HTERT RPE-1 (cell line): Measurements from ENCODE around the gene BACH1.

Source experiments
- in situ Hi-C: fragments of 300-500 bp; cut with MboI; formaldehyde crosslinking; loops from 4 replicates; pipeline ENCODE4 v1.14.3; 2020; ENCODE audit warnings: low sequenced_read_pairs

The BACH1 gene

GRCh38 chr21:29313662-29314408 lies 15.1 kb downstream of the BACH1 start:
- in situ Hi-C loops, result no loop called here

GRCh38 chr21:29315131-29315749 lies 16.5 kb downstream of the BACH1 start:
- in situ Hi-C loops, result no loop called here

- in situ Hi-C loops, result no loop called here
These were observed 17.5 kb downstream of the BACH1 start for GRCh38 chr21:29316029-29316742.

- in situ Hi-C loops, result no loop called here
These were observed 18.1 kb downstream of the BACH1 start for GRCh38 chr21:29316806-29317205.

- in situ Hi-C loops, result no loop called here
These were observed 19.6 kb downstream of the BACH1 start for GRCh38 chr21:29318354-29318753.

- in situ Hi-C loops, result no loop called here
These were observed 21.3 kb downstream of the BACH1 start for GRCh38 chr21:29320031-29320430.

GRCh38 chr21:29321217-29321616 lies 22.5 kb downstream of the BACH1 start:
- in situ Hi-C loops, result no loop called here

GRCh38 chr21:29321932-29322928 lies 23.5 kb downstream of the BACH1 start:
- in situ Hi-C loops, result no loop called here

- in situ Hi-C loops, result no loop called here
These were observed 24.5 kb downstream of the BACH1 start for GRCh38 chr21:29323189-29323588.

GRCh38 chr21:29326914-29327554 lies 28.3 kb downstream of the BACH1 start:
- in situ Hi-C loops, result no loop called here

GRCh38 chr21:29329406-29329805 lies 30.7 kb downstream of the BACH1 start:
- in situ Hi-C loops, result no loop called here

GRCh38 chr21:29330797-29331196 lies 32.1 kb downstream of the BACH1 start:
- in situ Hi-C loops, result no loop called here

GRCh38 chr21:29332461-29333362 lies 34.0 kb downstream of the BACH1 start:
- in situ Hi-C loops, result no loop called here

- in situ Hi-C loops, result no loop called here
These were observed 34.7 kb downstream of the BACH1 start for GRCh38 chr21:29333406-29333805.

GRCh38 chr21:29334717-29335428 lies 36.2 kb downstream of the BACH1 start:
- in situ Hi-C loops, result no loop called here

- in situ Hi-C loops, result no loop called here
These were observed 37.0 kb downstream of the BACH1 start for GRCh38 chr21:29335720-29336119.

GRCh38 chr21:29338256-29338655 lies 39.5 kb downstream of the BACH1 start:
- in situ Hi-C loops, result no loop called here

- in situ Hi-C loops, result no loop called here
These were observed 41.5 kb downstream of the BACH1 start for GRCh38 chr21:29340228-29340627.
